HEK293T (cell line): ENCODE measurements around the gene HAP1.

Experiments used
- CTBP1 ChIP-seq: fragments of 450-650 bp; IDR thresholded peaks from 2 replicates; pipeline ENCODE4 v1.6.1; 2016; ENCODE audit warnings: borderline replicate concordance
- ELF4 ChIP-seq: fragments of 450-650 bp; IDR thresholded peaks from 2 replicates; pipeline ENCODE4 v1.6.1; 2017; ENCODE audit warnings: antibody characterized with exemption
- FOXA1 ChIP-seq: fragments of 450-650 bp; IDR thresholded peaks from 2 replicates; pipeline ENCODE4 v1.6.1; 2016; ENCODE audit warnings: mild to moderate bottlenecking
- FOXM1 ChIP-seq: fragments of 450-650 bp; IDR thresholded peaks from 2 replicates; pipeline ENCODE4 v1.6.1; 2017; ENCODE audit warnings: mild to moderate bottlenecking, borderline replicate concordance
- HDGF ChIP-seq: fragments of 450-650 bp; IDR thresholded peaks from 2 replicates; pipeline ENCODE4 v1.6.1; 2017; ENCODE audit warnings: antibody characterized with exemption, borderline replicate concordance
- NFRKB ChIP-seq: fragments of 450-650 bp; IDR thresholded peaks from 2 replicates; pipeline ENCODE4 v1.6.1; 2016; ENCODE audit warnings: mild to moderate bottlenecking, moderate library complexity
- SUZ12 ChIP-seq: fragments of 450-650 bp; IDR thresholded peaks from 2 replicates; pipeline ENCODE4 v1.6.1; 2016; ENCODE audit warnings: mild to moderate bottlenecking
- ZNF384 ChIP-seq: fragments of 450-650 bp; IDR thresholded peaks from 2 replicates; pipeline ENCODE4 v1.6.1; 2016
- TF ChIP-seq, protein P1 (sequence below): fragments of 450-650 bp; IDR thresholded peaks from 2 replicates; pipeline ENCODE4 v1.6.1; 2016

DNA sequence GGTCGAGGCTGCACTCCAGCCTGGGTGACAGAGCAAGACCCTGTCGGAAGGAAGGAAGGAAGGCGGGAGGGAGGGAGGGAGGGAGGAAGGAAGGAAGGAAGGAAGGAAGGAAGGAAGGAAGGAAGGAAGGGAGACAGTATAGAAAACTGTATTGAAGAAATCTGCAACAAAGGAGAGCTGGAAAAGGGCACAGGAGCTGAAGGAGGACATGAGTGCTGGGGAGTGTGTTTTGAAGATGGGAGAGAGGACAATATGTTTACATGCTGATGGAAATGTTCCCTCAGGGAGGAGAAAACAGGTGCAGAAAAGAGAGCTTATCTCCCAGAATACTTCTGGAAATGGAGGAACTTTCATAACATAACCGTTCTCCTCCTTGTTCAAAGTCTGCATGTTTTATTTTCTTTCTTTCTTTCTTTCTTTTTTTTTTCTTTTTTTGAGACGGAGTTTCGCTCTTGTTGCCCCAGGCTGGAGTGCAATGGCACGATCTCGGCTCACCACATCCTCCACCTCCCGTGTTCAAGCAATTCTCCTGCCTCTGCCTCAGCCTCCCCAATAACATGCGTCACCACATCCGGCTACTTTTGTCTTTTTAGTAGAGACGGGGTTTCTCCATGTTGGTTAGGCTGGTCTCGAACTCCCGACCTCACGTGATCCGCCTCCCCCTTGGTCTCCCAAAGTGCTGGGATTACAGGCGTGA is 2.7 kb upstream of the HAP1 start:
- TF ChIP-seq NFRKB: no peak
- no peak for TF ChIP-seq FOXM1
- TF ChIP-seq HDGF: no peak
- TF ChIP-seq CTBP1: no peak
- TF ChIP-seq SUZ12: no peak
- TF ChIP-seq, protein P1, sequence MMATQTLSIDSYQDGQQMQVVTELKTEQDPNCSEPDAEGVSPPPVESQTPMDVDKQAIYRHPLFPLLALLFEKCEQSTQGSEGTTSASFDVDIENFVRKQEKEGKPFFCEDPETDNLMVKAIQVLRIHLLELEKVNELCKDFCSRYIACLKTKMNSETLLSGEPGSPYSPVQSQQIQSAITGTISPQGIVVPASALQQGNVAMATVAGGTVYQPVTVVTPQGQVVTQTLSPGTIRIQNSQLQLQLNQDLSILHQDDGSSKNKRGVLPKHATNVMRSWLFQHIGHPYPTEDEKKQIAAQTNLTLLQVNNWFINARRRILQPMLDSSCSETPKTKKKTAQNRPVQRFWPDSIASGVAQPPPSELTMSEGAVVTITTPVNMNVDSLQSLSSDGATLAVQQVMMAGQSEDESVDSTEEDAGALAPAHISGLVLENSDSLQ: no peak
- no peak for TF ChIP-seq ELF4
- TF ChIP-seq ZNF384: no peak
- TF ChIP-seq FOXA1: no peak
